Vagina (tissue), 2 donors: ENCODE measurements around the gene TRAPPC2L.

ENCODE experiments used
- CTCF ChIP-seq, 3 experiments: fragments of 450-650 bp in 2 of 3; fragments of 200-600 bp in 1 of 3; sonication (generic) in 1 of 3; IDR thresholded peaks; one replicate each; pipeline ENCODE4 v1.5.1; 2017 to 2019; ENCODE audit warnings: antibody characterized with exemption in 3 of 3, mild to moderate bottlenecking in 2 of 3, moderate library complexity in 2 of 3
- POLR2A ChIP-seq, 2 donors: fragments of 450-650 bp; IDR thresholded peaks; one replicate each; pipeline ENCODE4 v1.6.1; 2017; ENCODE audit warnings: antibody characterized with exemption in 2 of 2, mild to moderate bottlenecking in 2 of 2, moderate library complexity in 2 of 2
- POLR2AphosphoS5 ChIP-seq, 2 donors: sonication (generic); formaldehyde crosslinking; IDR thresholded peaks; one replicate each; pipeline ENCODE4 v1.9.0; 2017; ENCODE audit warnings: antibody characterized with exemption in 2 of 2, mild to moderate bottlenecking in 2 of 2, low read depth in 1 of 2; ENCODE audit not compliant: insufficient read depth in 1 of 2

GRCh38 chr16:88893127-88893968 lies 36.4 kb downstream of the TRAPPC2L start:
- TF ChIP-seq CTCF (IDR thresholded peaks at IDR 0.05) = no peak
- TF ChIP-seq POLR2AphosphoS5 (IDR thresholded peaks at IDR 0.05; ENCODE audit: insufficient read depth in 1 of 2, low read depth in 1 of 2) = no peak
- no peak for TF ChIP-seq POLR2A (IDR thresholded peaks at IDR 0.05)
